HEK293 (cell line): ENCODE results near the gene USP24.

Source experiments
- HOXD13 ChIP-seq: sonication (generic); formaldehyde crosslinking; IDR thresholded peaks from 2 replicates; pipeline ENCODE4 v1.8.0; 2022; ENCODE audit warnings: missing genetic modification reagents, borderline replicate concordance
- KLF1 ChIP-seq: fragments of 450-650 bp; formaldehyde crosslinking; IDR thresholded peaks from 2 replicates; pipeline ENCODE4 v1.5.1; 2016; ENCODE audit warnings: missing biosample characterization, missing genetic modification characterization
- ZBTB20 ChIP-seq: fragments of 450-650 bp; formaldehyde crosslinking; IDR thresholded peaks from 2 replicates; pipeline ENCODE4 v1.5.1; 2016; ENCODE audit warnings: missing biosample characterization, missing genetic modification characterization
- ZBTB7A ChIP-seq: fragments of 450-650 bp; formaldehyde crosslinking; IDR thresholded peaks from 2 replicates; pipeline ENCODE4 v1.5.1; 2016; ENCODE audit warnings: low read depth, missing biosample characterization, missing genetic modification characterization
- ZNF311 ChIP-seq: fragments of 450-650 bp; formaldehyde crosslinking; IDR thresholded peaks from 2 replicates; pipeline ENCODE4 v1.5.1; 2017; ENCODE audit warnings: missing biosample characterization, missing genetic modification characterization, borderline replicate concordance
- ZNF423 ChIP-seq: fragments of 450-650 bp; formaldehyde crosslinking; IDR thresholded peaks from 2 replicates; pipeline ENCODE4 v1.5.1; 2016; ENCODE audit warnings: missing biosample characterization, missing genetic modification characterization
- ZNF548 ChIP-seq: fragments of 450-650 bp; formaldehyde crosslinking; IDR thresholded peaks from 2 replicates; pipeline ENCODE4 v1.5.1; 2016; ENCODE audit warnings: missing biosample characterization, missing genetic modification characterization
- ZNF621 ChIP-seq: fragments of 450-650 bp; formaldehyde crosslinking; IDR thresholded peaks from 2 replicates; pipeline ENCODE4 v1.5.1; 2017; ENCODE audit warnings: missing biosample characterization, missing genetic modification characterization
- ZNF792 ChIP-seq: fragments of 450-650 bp; formaldehyde crosslinking; IDR thresholded peaks from 2 replicates; pipeline ENCODE4 v1.5.1; 2016; ENCODE audit warnings: missing biosample characterization, missing genetic modification characterization
- TF ChIP-seq, protein P1 (sequence below): fragments of 450-650 bp; formaldehyde crosslinking; IDR thresholded peaks from 2 replicates; pipeline ENCODE4 v1.5.1; 2016; ENCODE audit warnings: missing biosample characterization, missing genetic modification characterization
- TF ChIP-seq, protein P2 (sequence below): sonication (generic); formaldehyde crosslinking; IDR thresholded peaks from 2 replicates; pipeline ENCODE4 v1.8.1; 2022; ENCODE audit warnings: mild to moderate bottlenecking, moderate library complexity, missing genetic modification reagents

DNA sequence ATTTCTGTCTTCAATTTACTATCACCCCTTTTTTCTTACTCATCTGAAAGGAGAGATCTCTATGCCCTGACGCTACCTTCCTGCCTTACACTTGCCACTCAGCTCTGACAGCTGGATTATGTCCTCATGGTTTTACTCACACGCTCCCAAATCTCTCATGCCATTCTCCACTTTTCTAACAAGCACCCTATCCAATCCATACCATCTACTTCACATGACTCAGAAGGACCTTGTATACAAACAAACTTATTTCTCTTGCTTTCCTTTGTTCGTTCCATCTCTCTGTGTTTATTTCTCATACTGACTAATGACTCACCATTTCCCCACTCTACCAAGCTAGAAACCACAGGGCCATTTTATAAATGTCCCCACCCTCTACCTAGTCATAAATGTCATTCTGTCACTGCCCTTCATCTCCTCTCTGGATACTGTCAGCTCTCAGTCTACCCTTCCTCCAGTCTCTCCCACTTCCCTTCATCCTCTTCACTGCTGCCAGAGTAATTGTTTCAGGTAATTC is 87.3 kb downstream of the USP24 start:
- TF ChIP-seq, protein P1, sequence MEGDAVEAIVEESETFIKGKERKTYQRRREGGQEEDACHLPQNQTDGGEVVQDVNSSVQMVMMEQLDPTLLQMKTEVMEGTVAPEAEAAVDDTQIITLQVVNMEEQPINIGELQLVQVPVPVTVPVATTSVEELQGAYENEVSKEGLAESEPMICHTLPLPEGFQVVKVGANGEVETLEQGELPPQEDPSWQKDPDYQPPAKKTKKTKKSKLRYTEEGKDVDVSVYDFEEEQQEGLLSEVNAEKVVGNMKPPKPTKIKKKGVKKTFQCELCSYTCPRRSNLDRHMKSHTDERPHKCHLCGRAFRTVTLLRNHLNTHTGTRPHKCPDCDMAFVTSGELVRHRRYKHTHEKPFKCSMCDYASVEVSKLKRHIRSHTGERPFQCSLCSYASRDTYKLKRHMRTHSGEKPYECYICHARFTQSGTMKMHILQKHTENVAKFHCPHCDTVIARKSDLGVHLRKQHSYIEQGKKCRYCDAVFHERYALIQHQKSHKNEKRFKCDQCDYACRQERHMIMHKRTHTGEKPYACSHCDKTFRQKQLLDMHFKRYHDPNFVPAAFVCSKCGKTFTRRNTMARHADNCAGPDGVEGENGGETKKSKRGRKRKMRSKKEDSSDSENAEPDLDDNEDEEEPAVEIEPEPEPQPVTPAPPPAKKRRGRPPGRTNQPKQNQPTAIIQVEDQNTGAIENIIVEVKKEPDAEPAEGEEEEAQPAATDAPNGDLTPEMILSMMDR (tag by site-specific recombination): no peak
- TF ChIP-seq ZNF548 (no peak), ZNF423 (tag by site-specific recombination) (no peak), HOXD13 (CRISPR knock-in tag) (no peak), ZNF311 (tag by site-specific recombination) (no peak), ZBTB20 (tag by site-specific recombination) (no peak), KLF1 (tag by site-specific recombination) (no peak), ZNF621 (tag by site-specific recombination) (no peak), ZNF792 (tag by site-specific recombination) (no peak), ZBTB7A (tag by site-specific recombination) (no peak)
- TF ChIP-seq, protein P2, sequence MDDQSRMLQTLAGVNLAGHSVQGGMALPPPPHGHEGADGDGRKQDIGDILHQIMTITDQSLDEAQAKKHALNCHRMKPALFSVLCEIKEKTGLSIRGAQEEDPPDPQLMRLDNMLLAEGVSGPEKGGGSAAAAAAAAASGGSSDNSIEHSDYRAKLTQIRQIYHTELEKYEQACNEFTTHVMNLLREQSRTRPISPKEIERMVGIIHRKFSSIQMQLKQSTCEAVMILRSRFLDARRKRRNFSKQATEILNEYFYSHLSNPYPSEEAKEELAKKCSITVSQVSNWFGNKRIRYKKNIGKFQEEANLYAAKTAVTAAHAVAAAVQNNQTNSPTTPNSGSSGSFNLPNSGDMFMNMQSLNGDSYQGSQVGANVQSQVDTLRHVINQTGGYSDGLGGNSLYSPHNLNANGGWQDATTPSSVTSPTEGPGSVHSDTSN: no peak
